HEK293 (cell line): ENCODE results near the gene ZSWIM4.

Experiments
- CTCF ChIA-PET: fragments of 350-600 bp; formaldehyde crosslinking; extraction: SDS; loops from one replicate; lab custom pipeline; 2021; ENCODE audit warnings: antibody characterized with exemption; lab: Yijun Ruan, JAX
- POLR2A ChIA-PET: fragments of 300-600 bp; formaldehyde crosslinking; extraction: SDS; loops from one replicate; lab custom pipeline; 2020; ENCODE audit warnings: antibody characterized with exemption, inconsistent platforms; lab: Yijun Ruan, JAX
- H3K27ac ChIP-seq: fragments of 200-500 bp; sonication (Bioruptor generic); 2 replicates; pipeline ENCODE4 v1.5.1; 2014; ENCODE audit warnings: low read depth, low read length, control low read depth, inconsistent platforms; ENCODE audit errors: extremely low read depth
- H3K36me3 ChIP-seq, 2 experiments: fragments of 200-500 bp in 1 of 2; sonication (Bioruptor generic) in 1 of 2; 1 replicate in 1 of 2; 2 replicates in 1 of 2; pipeline ENCODE4 v1.5.1; 2014 to 2017; ENCODE audit warnings: inconsistent platforms in 2 of 2, low read length in 2 of 2; ENCODE audit not compliant: control insufficient read depth in 2 of 2, insufficient read depth in 1 of 2
- H3K4me1 ChIP-seq: fragments of 200-500 bp; sonication (Bioruptor generic); 2 replicates; pipeline ENCODE4 v1.5.1; 2014; ENCODE audit warnings: mild to moderate bottlenecking, low read length, inconsistent platforms; ENCODE audit not compliant: control insufficient read depth, insufficient read depth
- H3K4me3 ChIP-seq: 2 replicates; pipeline ENCODE4 v1.5.1; 2011; ENCODE audit warnings: low read depth, mild to moderate bottlenecking, control low read depth, low read length, moderate library complexity
- H3K9me3 ChIP-seq: fragments of 200-500 bp; sonication (Bioruptor generic); 2 replicates; pipeline ENCODE4 v1.5.1; 2014; ENCODE audit warnings: low read depth, low read length, inconsistent platforms; ENCODE audit not compliant: control insufficient read depth, insufficient read depth
- BCL11B ChIP-seq: fragments of 450-650 bp; formaldehyde crosslinking; IDR thresholded peaks from 2 replicates; pipeline ENCODE4 v1.5.1; 2016; ENCODE audit warnings: low read depth, missing biosample characterization, missing genetic modification characterization
- HIC1 ChIP-seq: fragments of 450-650 bp; formaldehyde crosslinking; IDR thresholded peaks from 2 replicates; pipeline ENCODE4 v1.5.1; 2016; ENCODE audit warnings: missing biosample characterization, missing genetic modification characterization
- KLF9 ChIP-seq: fragments of 450-650 bp; formaldehyde crosslinking; IDR thresholded peaks from 2 replicates; pipeline ENCODE4 v1.5.1; 2016; ENCODE audit warnings: missing biosample characterization, missing genetic modification characterization, low read depth
- MYNN ChIP-seq: fragments of 450-650 bp; formaldehyde crosslinking; IDR thresholded peaks from 2 replicates; pipeline ENCODE4 v1.5.1; 2016; ENCODE audit warnings: missing biosample characterization, missing genetic modification characterization, borderline replicate concordance
- OSR2 ChIP-seq: fragments of 450-650 bp; formaldehyde crosslinking; IDR thresholded peaks from 2 replicates; pipeline ENCODE4 v1.5.1; 2016; ENCODE audit warnings: missing biosample characterization, missing genetic modification characterization
- PRDM1 ChIP-seq: fragments of 450-650 bp; formaldehyde crosslinking; IDR thresholded peaks from 2 replicates; pipeline ENCODE4; 2016; ENCODE audit warnings: missing biosample characterization, missing genetic modification characterization
- PRDM4 ChIP-seq: fragments of 450-650 bp; formaldehyde crosslinking; IDR thresholded peaks from 2 replicates; pipeline ENCODE4 v1.5.1; 2017; ENCODE audit warnings: missing biosample characterization, missing genetic modification characterization
- RBAK ChIP-seq: fragments of 450-650 bp; formaldehyde crosslinking; IDR thresholded peaks from 2 replicates; pipeline ENCODE4 v1.5.1; 2016; ENCODE audit warnings: missing biosample characterization, missing genetic modification characterization
- SP3 ChIP-seq: fragments of 450-650 bp; formaldehyde crosslinking; IDR thresholded peaks from 2 replicates; pipeline ENCODE4 v1.5.1; 2016; ENCODE audit warnings: missing biosample characterization, missing genetic modification characterization
- ZBTB17 ChIP-seq: fragments of 450-650 bp; formaldehyde crosslinking; IDR thresholded peaks from 2 replicates; pipeline ENCODE4 v1.5.1; 2016; ENCODE audit warnings: missing biosample characterization, missing genetic modification characterization
- ZEB2 ChIP-seq: fragments of 450-650 bp; formaldehyde crosslinking; IDR thresholded peaks from 2 replicates; pipeline ENCODE4 v1.5.1; 2016; ENCODE audit warnings: missing biosample characterization, missing genetic modification characterization
- ZFHX2 ChIP-seq: fragments of 450-650 bp; formaldehyde crosslinking; conservative IDR thresholded peaks from 2 replicates; pipeline ENCODE4 v1.5.1; 2016; ENCODE audit warnings: missing biosample characterization, missing genetic modification characterization
- ZNF138 ChIP-seq: fragments of 450-650 bp; formaldehyde crosslinking; IDR thresholded peaks from 2 replicates; pipeline ENCODE4 v1.5.1; 2016; ENCODE audit warnings: missing biosample characterization, missing genetic modification characterization, borderline replicate concordance
- ZNF140 ChIP-seq: fragments of 450-650 bp; formaldehyde crosslinking; IDR thresholded peaks from 2 replicates; pipeline ENCODE4 v1.5.1; 2016; ENCODE audit warnings: missing biosample characterization, missing genetic modification characterization
- ZNF26 ChIP-seq: fragments of 450-650 bp; formaldehyde crosslinking; IDR thresholded peaks from 2 replicates; pipeline ENCODE4 v1.5.1; 2016; ENCODE audit warnings: missing biosample characterization, missing genetic modification characterization
- ZNF335 ChIP-seq: fragments of 450-650 bp; formaldehyde crosslinking; conservative IDR thresholded peaks from 2 replicates; pipeline ENCODE4 v1.5.1; 2016; ENCODE audit warnings: missing biosample characterization, missing genetic modification characterization
- ZNF366 ChIP-seq: fragments of 450-650 bp; formaldehyde crosslinking; conservative IDR thresholded peaks from 2 replicates; pipeline ENCODE4 v1.5.1; 2016; ENCODE audit warnings: missing biosample characterization, missing genetic modification characterization
- ZNF391 ChIP-seq: fragments of 450-650 bp; formaldehyde crosslinking; IDR thresholded peaks from 2 replicates; pipeline ENCODE4 v1.5.1; 2016; ENCODE audit warnings: low read depth, missing biosample characterization, missing genetic modification characterization, borderline replicate concordance
- ZNF394 ChIP-seq: fragments of 450-650 bp; formaldehyde crosslinking; IDR thresholded peaks from 2 replicates; pipeline ENCODE4 v1.5.1; 2016; ENCODE audit warnings: missing biosample characterization, missing genetic modification characterization, mild to moderate bottlenecking, moderate library complexity, borderline replicate concordance
- ZNF610 ChIP-seq: fragments of 450-650 bp; formaldehyde crosslinking; IDR thresholded peaks from 2 replicates; pipeline ENCODE4 v1.5.1; 2016; ENCODE audit warnings: missing biosample characterization, missing genetic modification characterization, borderline replicate concordance
- ZNF677 ChIP-seq: fragments of 450-650 bp; IDR thresholded peaks from 2 replicates; pipeline ENCODE4 v1.5.0; 2018; ENCODE audit warnings: missing biosample characterization, mild to moderate bottlenecking, missing genetic modification characterization, moderate library complexity
- ZNF747 ChIP-seq: fragments of 450-650 bp; formaldehyde crosslinking; IDR thresholded peaks from 2 replicates; pipeline ENCODE4 v1.5.1; 2016; ENCODE audit warnings: missing biosample characterization, missing genetic modification characterization
- ZNF768 ChIP-seq: fragments of 450-650 bp; formaldehyde crosslinking; IDR thresholded peaks from 2 replicates; pipeline ENCODE4 v1.5.1; 2018; ENCODE audit warnings: missing biosample characterization, mild to moderate bottlenecking, missing genetic modification characterization

The ZSWIM4 gene

GRCh38 chr19:13797058-13797440 lies 1.8 kb downstream of the ZSWIM4 start:
- CTCF ChIA-PET = interaction anchor here (0.7 to 2.7 kb wide), 5 partner anchors 49 to 296 kb away, joined by 3 to 12 read pairs (median 4); no protein-coding TSS in a partner anchor
- no peak overlapping the region for H3K27ac ChIP-seq
- TF ChIP-seq ZNF768 (tag by site-specific recombination) (peak; percentile 58; the same call in 1 of the 2 replicates), BCL11B (tag by site-specific recombination) (no peak)
- no peak overlapping the region for H3K4me3 ChIP-seq
- H3K4me1 ChIP-seq = peaks cover 8% of the 10 kb centered on the region
- H3K36me3 ChIP-seq = no peaks in the 10 kb centered on the region
- POLR2A ChIA-PET = interaction anchor here (0.6 to 3.7 kb wide), 3 partner anchors 23 to 291 kb away, joined by 3 to 18 read pairs (median 17); partner anchors contain the start of gene C19orf53
- no peaks in the 10 kb centered on the region for H3K9me3 ChIP-seq

- H3K27ac ChIP-seq = no peak overlapping the region
- no peaks in the 10 kb centered on the region for H3K9me3 ChIP-seq
- H3K4me3 ChIP-seq = no peak overlapping the region
- ChIA-PET CTCF (interaction anchor here (0.6 to 2.7 kb wide), 5 partner anchors 14 to 295 kb away, joined by 3 to 12 read pairs (median 4); no protein-coding TSS in a partner anchor), POLR2A (interaction anchor here (3.6 kb wide), 1 partner anchor 49 kb away, joined by 18 read pairs; no protein-coding TSS in a partner anchor)
- H3K4me1 ChIP-seq = peaks cover 8% of the 10 kb centered on the region
- peak; percentile 79 for TF ChIP-seq PRDM1 (tag by site-specific recombination)
- no peak for TF ChIP-seq ZNF747 (tag by site-specific recombination)
- 0 out of 2 replicates have a peak, but pooled peaks have one; percentile 27 for TF ChIP-seq ZBTB17 (tag by site-specific recombination)
- TF ChIP-seq ZNF394 (tag by site-specific recombination) = 0 out of 2 replicates have a peak, but pooled peaks have one; percentile 8
- no peak for TF ChIP-seq OSR2
- no peak for TF ChIP-seq RBAK (tag by site-specific recombination)
- no peak for TF ChIP-seq PRDM4 (tag by site-specific recombination)
- TF ChIP-seq ZEB2 = peak; percentile 34; the same call in 1 of the 2 replicates
- TF ChIP-seq KLF9 (tag by site-specific recombination) = no peak
- no peak for TF ChIP-seq ZNF26
- 0 out of 2 replicates have a peak, but pooled peaks have one; percentile 36 for TF ChIP-seq ZNF366
- TF ChIP-seq MYNN (tag by site-specific recombination) = no peak
- TF ChIP-seq ZFHX2 (tag by site-specific recombination) = no peak
- TF ChIP-seq ZNF140 (tag by site-specific recombination) = no peak
- no peaks in the 10 kb centered on the region for H3K36me3 ChIP-seq
Measured at GRCh38 chr19:13797870-13798269, 2.6 kb downstream of the ZSWIM4 start.

- Histone ChIP-seq H3K4me1 (peaks cover 4% of the 10 kb centered on the region), H3K27ac (no peak overlapping the region), H3K4me3 (no peak overlapping the region), H3K9me3 (no peaks in the 10 kb centered on the region), H3K36me3 (peaks cover 0 to 2% of the 10 kb centered on the region in 2 experiments; a peak in 1 of 3 replicates)
- ChIA-PET CTCF (no interaction called here), POLR2A (interaction anchor here (0.7 kb wide), 1 partner anchor 25 kb away, joined by 3 read pairs; no protein-coding TSS in a partner anchor)
- TF ChIP-seq ZNF391 (tag by site-specific recombination) = no peak
- TF ChIP-seq ZNF677 (tag by site-specific recombination) = no peak
- TF ChIP-seq PRDM1 (tag by site-specific recombination) = no peak
- TF ChIP-seq SP3 (tag by site-specific recombination) = no peak
- 0 out of 2 replicates have a peak, but pooled peaks have one; percentile 36 for TF ChIP-seq HIC1 (tag by site-specific recombination)
- no peak for TF ChIP-seq ZNF335 (tag by site-specific recombination)
- no peak for TF ChIP-seq ZNF610 (tag by site-specific recombination)
- no peak for TF ChIP-seq ZNF140 (tag by site-specific recombination)
- no peak for TF ChIP-seq ZNF138
Measured at GRCh38 chr19:13799669-13800068, 4.4 kb downstream of the ZSWIM4 start.
